ENCODE data around the gene CSTB.

The CSTB gene

DNA sequence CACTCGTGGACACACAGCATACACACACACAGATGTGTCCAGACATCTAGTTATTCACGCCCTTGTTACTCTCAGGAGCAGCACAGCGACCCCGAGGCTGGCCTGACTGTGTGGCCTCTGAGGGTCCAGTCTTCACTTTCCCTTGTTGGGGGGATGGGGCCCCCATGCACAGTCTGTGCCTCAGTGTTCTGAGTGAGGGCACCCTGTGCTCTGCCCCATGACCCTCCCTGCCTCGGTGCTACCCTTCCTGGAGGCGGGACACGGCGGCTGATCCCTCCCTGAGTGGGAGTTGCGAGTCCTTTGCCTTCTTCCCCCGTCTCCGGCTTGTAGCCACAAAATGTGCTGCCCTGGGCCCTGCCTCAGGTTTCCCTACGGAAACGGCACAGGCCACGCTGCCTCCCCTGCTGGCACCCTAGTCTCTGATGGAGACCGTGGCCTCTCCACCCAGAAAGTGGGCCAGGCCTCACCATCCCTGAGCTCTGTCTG is 8.6 kb downstream of the CSTB start:
- no peak for DNase-seq (ENCODE audit: low spot score)

DNA sequence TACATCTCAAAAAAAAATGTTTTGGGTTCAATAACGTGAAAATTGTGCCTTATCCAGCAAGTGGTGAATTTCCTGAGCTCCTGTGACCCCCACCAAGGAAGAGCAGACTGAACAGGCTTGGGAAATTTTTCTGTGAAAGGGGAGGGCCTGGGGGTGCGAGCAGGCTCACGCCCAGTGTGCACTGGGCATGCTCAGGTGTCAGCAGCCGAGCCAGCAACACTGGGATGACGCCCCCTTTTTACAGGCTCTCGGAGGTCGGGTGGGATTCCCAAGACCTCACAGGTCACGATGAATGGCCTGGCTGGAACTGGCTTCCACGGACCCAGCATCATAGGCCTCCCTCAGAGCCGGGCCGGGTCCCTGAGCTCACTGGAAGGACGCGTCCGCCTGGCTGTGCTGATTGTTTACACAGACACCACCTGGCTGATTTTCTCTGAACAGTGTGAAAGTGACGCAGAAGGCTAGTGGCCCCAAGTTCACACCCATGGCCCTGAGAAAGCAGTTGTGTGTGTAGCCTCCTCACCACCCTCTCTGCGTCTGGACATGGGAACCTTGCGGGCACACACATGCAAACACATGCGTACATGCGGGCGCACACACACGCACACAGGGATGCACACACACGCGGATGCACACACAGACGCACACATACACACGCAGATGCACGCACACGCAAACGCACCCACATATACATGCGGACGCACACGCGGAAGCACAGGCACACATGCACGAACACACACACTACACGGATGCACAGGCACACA is 9.2 kb downstream of the CSTB start:
- DNase-seq (ENCODE audit: low spot score), result no peak

DNA sequence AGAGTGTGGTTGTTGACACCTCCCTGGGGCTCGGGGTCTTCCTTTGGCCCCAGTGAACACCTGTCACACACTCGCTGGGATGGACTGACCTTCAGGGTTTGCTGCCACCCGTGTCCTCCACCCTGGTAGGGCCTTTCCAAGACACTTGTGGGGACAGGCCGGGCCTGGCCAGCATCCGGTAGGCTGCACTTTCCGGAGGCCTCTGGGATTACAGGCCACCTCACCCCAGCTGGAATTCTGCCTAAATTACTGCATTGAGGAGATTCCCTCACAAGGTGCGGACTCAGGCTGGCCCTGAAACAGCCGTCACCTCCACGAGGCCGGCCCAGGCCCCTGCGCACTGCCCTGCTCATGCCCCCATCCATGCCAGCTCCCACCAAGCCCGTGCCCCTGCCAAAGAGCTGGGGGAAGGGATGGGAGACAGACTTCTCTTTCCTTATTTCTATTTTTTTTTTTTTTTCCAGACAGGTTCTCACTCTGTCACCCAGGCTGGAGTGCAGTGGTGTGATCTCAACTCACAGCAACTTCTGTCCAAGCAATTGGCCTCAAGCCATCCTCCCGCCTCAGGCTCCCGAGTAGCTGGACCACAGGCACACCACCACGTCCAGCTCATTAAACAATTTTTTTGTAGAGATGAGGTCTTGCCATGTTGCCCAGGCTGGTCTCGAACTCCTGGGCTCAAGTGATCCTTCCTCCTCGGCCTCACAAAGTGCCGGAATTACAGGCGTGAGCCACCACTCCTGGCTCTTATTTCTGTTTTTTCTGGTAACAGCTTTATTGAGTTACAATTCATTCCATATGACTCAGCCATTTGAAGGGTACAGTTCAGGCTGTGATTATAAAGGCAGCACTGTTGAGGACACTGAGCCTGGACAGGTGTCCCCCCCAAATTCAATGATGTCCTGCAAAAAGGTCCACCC is 11.3 kb downstream of the CSTB start:
- DNase-seq (ENCODE audit: low spot score), result no peak

DNA sequence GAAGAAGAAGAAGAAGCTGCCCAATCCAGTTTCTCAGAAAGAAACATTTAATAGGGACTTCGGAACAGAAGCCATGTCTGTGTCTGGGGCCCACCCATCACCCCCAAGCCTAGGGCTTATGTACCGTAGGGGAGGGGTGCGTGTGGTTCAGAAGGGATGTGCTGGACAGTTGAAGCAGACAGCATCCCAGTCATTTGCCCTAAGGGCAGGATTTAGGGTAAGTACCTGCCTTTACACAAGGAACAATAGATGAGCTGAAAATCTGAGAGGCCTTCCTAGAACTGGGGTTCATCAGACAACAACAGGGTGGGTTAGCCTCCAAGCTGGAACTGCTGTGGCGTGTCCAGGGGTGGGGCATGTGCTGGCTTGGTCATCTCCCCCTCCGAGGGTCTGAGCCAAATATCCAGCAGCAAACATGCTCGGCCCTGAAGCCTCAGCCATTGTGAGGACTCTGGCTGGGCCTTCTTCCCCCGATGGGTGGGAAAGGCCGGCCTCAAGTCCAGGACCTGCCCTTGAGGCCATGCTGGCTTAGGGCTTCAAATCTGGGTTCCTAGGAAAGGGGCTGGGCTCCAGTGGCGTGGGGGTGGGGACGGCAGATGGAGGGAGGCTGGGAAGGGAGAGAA is 12.1 kb downstream of the CSTB start:
- DNase-seq (ENCODE audit: low spot score), result no peak

DNA sequence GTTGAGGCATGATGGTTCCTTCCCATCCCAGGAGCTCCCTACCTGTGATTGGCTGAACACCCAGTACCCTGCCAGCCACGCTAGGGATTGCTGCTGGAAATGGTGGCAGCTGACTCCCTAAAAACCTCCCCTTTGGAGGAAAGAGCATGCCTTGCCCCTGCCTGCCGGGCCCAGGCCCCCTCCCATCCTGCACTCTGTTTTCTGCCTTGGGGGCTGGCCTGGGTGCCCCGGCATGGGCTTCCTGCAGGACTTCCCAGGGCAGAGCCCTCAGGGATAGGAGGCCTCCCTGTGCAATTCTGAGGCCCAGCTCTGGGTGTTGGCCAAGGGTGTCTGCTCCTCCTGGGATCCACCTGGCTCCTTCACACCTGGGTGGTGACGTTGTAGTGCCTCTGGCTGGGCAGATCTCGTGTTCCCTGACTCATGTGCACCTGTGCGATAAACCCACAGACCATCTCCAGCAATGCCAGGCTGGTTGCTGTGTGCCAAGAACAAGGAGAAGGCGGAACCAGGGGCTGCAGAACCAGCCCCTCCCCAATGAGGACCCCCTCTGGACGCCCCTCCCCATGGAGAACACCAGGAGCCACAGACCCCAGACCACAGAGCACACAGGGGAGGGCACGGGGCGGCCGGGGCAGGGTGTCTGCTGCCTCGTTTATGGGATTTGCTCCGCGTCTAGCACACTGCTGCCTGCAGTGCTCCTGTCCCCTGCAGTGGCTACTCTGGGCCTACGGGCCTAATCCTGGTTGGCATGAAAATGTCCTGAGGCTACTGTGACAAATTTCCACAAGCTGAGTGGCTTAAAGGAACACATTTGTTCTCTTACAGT is 13.6 kb downstream of the CSTB start:
- DNase-seq (ENCODE audit: low spot score), result no peak

DNA sequence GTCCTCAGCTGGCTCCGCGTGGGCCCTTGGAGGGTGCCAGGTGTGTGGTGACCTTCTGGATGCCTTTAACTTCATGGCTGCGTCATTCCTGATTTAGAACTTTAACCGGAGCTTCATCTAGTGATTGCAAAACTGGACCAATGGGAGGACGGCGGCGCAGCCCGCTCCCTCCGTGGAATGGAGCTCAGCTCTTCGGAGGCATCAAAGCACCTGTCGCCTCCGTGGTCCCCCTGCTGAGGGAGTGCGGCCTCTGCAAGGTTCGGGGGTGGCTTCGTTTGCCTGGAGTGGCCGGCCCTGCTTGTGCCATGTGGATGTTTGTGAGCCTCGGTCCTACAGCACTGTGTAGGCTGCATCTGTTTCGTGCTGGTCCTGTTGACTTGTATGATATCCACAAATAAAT is 14.2 kb downstream of the CSTB start:
- no peak for DNase-seq (ENCODE audit: low spot score)

DNA sequence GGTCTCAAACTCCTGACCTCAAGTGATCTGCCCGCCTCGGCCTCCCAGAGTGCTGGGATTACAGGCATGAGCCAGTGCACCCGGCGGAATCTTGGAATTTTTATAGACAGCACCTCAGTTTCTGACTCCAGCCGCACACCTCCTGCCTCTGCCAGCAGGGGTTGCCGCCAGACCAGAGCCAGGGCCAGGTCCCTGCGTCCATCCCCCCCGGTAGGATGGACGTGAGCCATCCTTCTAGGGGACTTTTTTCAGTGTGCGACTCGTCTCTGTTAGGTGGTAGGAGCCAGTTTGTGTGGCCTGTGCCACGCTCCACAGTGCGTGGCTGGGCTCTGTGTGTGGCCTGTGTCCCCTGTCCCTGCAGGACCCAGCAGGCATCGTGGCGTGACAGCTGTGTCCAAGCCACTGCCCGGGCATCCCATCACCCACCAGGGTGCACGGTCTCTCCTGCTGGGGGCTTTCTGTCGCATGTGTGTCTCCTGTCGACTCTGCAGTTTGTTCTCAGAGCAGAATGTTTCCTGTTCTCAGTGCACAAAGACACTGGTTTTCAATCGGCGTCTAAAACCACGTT is 15.6 kb downstream of the CSTB start:
- DNase-seq (ENCODE audit: low spot score), result no peak

DNA sequence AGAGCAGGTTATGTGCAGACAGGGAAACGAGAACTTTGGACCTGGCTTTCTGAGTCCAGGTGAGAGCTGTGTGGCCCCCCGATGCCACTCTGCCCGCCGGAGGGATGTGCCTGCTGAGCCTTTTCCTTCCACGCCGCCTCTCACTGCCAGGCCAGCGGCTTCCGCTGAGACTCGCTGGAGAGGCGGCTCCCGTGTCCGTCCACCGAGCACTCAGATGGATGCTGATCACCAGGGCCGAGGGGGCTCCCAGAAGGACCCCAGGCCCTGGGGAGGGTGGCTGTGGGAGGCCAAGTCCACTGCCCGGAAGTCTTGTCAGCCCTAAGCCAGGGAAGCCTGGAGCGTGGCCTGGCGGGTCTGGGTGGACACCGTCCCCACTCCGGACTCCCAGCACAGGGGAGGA is 16.5 kb downstream of the CSTB start:
- DNase-seq (ENCODE audit: low spot score), result no peak

DNA sequence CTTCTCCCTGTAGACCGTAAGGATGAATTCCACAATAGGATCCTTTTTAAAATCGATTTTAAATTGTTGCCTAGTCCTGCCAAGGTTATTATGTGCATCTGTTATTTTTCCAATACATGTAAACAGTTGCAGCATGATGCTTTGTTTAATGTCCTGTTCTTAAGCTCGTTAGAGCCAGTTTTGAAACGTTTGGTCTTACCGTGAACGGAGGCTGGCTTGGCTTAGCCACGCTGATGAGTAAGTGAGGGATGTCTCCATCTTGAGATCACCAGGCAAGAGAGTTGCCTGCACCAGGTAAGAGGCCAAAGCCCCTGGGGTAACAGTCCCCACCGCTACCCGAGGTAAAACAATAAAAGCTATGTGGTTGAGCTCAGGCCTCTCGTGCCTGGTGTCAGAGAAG is 17.3 kb downstream of the CSTB start:
- no peak for DNase-seq (ENCODE audit: low spot score)

DNA sequence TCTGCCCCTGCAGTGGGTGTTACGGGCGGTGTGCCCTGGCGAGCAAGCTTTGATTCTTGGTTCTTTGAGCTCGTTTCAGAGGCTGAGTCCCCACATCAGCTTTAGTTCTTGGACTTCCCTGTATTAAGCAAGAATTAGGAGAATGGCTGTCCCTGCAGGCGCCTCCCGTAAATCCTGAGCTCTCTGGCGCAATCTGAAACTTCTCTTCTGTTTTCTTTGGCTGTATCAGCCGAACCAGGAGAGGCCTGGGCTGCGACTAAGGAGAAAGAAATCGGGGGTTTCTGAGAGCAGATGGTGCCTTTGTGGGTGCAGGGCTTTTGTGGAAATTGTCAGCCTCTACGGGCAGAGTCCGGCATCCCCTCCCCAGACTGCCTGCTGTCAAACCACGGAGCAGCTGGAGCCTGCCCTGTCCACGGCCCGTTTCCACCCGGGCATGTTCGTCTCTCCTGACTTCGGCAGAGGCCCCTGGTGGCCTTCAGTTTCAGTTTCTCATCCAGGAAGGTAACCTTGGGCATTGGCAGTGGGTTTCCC is 17.9 kb downstream of the CSTB start:
- DNase-seq (ENCODE audit: low spot score), result no peak

DNA sequence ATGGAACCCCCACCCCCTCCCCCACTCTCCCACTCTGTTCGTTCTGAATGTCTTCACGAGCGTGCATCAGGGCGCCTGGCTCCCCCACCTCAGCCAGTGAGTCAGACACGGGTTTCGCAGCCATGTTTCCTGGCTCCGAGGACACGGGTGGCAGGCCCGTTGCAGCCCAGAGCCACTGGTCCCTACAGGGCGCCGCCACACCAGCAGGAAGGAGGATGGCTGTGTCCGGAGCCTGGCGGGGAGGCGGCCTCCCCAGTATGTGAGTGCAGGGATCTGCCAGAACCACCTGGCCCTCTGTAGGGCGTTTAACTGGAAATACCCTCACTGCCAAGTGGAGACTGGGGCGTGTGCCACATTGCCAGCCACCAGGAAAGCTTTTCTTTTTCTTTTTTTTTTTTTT is 18.5 kb downstream of the CSTB start:
- DNase-seq (ENCODE audit: low spot score), result no peak

DNA sequence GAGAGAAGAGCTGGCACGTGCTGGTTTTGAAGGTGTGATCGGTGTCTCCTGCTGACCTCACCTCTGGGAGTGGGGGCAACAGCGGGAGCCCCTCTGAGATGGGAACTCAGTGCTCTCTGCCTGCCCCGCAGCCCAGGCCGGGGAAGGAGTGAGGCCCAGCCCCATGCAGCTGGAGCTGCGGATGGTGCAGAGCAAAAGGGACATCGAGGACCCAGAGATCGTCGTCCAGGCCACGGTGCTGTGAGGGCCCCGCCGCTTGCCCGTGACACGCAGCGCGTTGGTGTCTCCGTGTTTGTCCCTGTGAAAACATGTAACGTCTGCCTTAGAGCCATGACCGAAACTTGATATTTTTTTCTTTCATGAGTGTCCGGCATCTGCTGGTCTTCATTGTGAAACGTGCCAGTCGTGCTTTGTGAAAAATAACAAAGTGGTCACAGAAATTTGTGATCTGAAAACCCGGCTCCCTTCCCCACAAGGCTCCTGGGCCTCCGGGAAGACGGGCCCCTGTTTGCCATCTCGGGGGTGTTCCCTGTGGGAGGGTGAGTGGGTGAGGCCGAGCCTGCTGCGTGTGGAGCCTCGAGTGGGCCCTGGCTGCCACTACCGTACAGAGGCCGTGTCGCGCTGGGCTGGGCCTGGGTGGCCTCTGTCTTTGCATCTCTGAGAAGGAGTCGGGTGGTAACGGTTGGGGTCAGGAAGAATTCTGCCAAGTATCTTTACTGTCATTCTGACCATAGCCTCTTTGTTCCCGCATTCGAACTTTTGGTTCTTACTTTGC is 20.1 kb downstream of the CSTB start:
- DNase-seq (ENCODE audit: low spot score), result no peak

DNA sequence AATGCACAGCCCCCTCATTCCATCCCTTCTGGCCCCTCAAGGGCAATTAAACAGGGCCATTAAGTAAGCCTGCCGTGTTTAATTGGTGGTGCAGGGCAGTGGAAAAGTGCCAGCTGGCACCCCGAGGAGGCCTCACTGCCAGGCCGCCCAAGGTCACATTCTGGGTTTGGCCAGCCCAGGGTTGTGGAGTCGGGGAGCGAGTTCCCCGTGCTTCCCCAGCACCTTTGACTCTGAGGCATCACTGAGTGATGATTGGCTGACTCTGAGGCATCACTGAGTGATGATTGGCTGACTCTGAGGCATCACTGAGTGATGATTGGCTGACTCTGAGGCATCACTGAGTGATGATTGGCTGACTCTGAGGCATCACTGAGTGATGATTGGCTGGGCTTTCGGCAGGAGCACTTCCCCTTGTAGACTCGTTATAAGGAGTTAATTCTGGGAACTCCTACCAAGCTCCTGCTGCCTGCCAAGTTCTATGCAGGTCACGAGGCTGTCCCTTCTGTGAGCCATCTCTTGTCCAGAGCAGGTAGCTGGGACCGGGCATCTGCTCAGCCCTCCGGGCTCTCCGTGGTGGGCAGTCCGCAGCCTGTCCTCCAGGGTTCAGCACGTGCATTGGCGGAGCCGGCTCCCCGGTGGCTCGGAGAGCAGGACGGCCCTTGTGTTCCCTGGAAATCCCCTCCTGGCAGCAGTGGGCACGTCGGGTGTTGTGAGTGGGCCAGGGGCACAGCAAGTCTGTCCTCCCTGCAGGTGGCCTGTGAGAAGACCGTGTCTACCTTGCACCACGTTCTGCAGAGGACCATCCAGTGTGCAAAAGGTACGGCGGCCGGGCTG is 20.9 kb downstream of the CSTB start:
- DNase-seq (ENCODE audit: low spot score), result no peak

DNA sequence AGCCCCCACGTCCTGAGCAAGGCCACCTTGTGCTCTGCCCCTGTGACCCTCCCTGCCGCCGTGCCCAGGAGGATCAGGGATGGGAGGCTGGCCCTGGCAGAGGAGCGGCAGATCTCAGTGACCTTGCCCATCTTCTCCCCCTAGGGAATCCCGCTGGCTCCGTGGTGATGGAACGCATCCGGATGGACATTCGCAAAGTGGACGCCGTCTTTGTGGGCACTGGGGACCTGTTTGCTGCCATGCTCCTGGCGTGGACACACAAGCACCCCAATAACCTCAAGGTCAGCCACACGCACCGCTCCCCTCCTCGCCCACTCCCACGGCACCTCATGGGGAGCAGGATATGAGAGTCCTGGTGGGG is 22.7 kb downstream of the CSTB start:
- no peak for DNase-seq (ENCODE audit: low spot score)

DNA sequence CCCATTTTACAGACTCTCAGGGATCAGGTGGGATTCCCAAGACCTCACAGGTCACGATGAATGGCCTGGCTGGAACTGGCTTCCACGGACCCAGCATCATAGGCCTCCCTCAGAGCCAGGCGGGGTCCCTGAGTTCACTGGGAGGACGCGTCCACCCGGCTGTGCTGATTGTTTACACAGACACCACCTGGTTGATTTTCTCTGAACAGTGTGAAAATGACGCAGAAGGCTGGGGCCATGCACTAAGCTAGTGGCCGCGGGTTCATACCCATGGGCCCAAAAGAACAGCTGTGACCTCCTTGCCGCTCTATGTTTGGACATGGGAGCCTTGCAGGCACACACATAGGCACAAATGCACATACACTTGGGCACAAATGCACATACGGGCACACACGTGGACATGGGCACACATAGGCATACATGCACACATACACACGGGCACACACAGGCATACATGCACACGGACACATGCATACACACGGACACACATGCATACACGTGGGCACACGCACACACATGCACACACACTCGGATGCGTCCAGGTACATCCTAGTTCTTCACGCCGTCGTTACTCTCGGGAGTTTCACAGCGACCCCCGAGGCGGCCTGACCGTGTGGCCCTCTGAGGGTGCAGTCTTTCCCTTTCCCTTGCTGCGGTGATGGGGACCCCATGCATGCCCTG is 23.2 kb downstream of the CSTB start:
- no peak for DNase-seq (ENCODE audit: low spot score)

DNA sequence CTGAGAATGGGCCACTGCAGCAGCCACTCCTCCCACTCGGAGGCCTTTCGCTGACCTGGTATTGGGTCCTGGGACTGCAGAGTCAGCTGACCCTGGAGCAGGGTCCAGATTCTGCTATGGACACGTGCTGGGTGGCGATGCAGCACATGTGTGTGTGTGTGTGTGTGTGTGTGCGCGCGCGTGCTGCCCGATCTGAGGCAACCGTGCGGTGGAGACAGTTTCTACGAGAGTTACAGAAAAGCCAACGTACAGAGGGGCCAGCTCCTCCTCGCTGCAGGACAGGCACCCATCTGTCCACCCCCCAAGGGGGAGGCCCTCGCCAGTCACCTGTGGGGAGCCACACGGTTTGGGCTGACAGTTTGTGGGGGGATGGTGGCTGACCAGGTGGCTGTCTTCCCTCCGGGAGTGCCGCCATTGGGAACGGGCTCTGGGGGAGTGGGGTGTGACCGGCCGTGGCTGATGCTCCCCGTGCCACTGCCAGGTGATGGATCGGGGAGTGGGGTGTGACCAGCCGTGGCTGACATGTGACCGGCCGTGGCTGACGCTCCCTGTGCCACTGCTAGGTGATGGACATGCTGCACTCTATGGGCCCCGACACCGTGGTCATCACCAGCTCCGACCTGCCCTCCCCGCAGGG is 24.0 kb downstream of the CSTB start:
- no peak for DNase-seq (ENCODE audit: low spot score)

DNA sequence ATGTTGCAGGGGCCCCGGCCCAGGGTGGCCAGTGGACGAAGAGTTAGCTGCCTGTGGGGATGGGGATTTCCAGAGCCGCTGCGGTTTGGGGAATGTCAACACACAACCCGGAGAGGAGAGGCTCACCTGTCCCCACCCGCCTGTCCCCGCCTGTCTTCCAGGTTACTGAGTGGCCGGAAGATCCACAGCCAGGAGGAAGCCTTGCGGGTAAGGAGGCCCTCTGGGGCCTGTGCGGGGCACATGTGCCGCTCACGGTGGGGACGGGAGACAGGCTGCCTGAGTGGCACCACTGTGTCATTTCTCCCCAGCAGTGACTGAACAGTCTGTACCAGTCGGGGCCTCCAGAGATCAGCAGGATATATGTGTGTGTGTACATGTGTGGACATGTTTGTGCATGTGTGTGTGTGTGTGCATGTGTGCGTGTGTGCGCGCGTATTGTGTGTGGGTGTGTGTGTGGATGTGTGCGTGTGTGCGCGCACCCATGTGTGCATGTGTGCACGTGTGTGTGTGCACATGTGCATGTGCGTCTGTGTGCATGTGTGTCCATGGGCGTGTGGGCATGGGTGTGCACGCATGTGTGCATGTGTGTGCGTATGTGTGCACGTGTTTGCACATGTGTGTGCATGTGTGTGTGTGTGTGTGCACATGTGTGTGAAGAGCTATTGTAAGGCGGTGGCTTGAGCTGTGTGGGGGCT is 25.6 kb downstream of the CSTB start:
- DNase-seq (ENCODE audit: low spot score), result no peak
